ENCODE results near the gene TMEM132C.

DNA sequence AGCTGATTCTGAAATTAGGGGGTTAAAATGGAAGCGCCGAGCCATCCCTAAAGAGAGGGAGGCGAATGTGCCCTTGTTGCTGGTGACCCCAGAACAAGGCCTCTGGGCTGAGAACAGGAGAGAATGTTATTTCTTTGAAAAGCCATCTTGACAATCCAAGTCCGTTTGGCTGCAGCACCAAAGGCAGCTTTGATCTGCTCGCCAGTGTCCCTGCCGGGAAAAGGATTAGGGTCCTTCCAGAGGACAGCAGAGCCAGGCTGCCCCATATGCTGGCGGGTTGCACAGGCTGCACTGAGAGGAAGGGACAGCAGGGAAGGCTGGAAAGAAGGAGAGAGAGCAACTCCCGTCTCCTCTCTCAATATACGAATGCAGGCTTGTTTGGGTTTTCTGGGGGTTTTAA lies 141.7 kb downstream of the TMEM132C start:
- TF ChIP-seq CTCF (IDR thresholded peaks at IDR 0.05) (no peak), ZNF416 (CRISPR knock-in tag; IDR thresholded peaks at IDR 0.05) (no peak), CREB1 (CRISPR knock-in tag; IDR thresholded peaks at IDR 0.05) (no peak), ZNF281 (CRISPR knock-in tag; IDR thresholded peaks at IDR 0.05) (no peak), ETV6 (CRISPR knock-in tag; IDR thresholded peaks at IDR 0.05) (no peak), RELA (CRISPR knock-in tag; IDR thresholded peaks at IDR 0.05; ENCODE audit: borderline replicate concordance) (no peak), ZBTB43 (CRISPR knock-in tag; IDR thresholded peaks at IDR 0.05) (no peak), ESRRA (CRISPR knock-in tag; IDR thresholded peaks at IDR 0.05; ENCODE audit: borderline replicate concordance) (no peak)

All from WTC11 (cell line).